Esophagus squamous epithelium (tissue), 4 donors: ENCODE data around the gene CDK13.
"Not testable (repeated sequence)": the region's sequence is repeated elsewhere in the genome, so short reads cannot be mapped to it uniquely, and the experiment has no call there.

Source experiments
- POLR2A ChIP-seq, 4 donors: fragments of 450-650 bp; IDR thresholded peaks; one replicate each; pipeline ENCODE4 v1.6.1; 2017; ENCODE audit warnings: antibody characterized with exemption in 4 of 4, mild to moderate bottlenecking in 4 of 4, moderate library complexity in 3 of 4
- TF ChIP-seq, protein P1 (sequence below), 6 experiments: fragments of 450-650 bp in 4 of 6; fragments of 200-600 bp in 2 of 6; sonication (generic) in 2 of 6; IDR thresholded peaks; one replicate each; pipeline ENCODE4 v1.5.1; 2016 to 2019; ENCODE audit warnings: antibody characterized with exemption in 6 of 6, mild to moderate bottlenecking in 4 of 6, moderate library complexity in 4 of 6

DNA sequence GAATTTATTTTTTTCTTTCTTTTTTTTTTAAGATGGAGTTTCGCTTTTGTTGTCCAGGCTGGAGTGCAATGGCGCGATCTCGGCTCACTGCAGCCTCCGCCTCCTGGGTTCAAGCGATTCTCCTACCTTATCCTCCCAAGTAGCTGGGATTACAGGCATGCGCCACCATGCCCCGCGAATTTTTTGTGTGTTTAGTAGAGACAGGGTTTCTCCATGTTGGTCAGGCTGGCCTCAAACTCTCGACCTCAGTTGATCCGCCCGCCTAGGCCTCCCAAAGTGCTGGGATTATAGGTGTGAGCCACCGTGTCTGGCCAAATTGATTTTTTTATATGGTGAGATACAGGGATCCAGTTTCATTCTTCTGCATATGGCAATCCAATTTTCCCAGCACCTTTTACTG is 189.8 kb downstream of the CDK13 start:
- TF ChIP-seq, protein P1, sequence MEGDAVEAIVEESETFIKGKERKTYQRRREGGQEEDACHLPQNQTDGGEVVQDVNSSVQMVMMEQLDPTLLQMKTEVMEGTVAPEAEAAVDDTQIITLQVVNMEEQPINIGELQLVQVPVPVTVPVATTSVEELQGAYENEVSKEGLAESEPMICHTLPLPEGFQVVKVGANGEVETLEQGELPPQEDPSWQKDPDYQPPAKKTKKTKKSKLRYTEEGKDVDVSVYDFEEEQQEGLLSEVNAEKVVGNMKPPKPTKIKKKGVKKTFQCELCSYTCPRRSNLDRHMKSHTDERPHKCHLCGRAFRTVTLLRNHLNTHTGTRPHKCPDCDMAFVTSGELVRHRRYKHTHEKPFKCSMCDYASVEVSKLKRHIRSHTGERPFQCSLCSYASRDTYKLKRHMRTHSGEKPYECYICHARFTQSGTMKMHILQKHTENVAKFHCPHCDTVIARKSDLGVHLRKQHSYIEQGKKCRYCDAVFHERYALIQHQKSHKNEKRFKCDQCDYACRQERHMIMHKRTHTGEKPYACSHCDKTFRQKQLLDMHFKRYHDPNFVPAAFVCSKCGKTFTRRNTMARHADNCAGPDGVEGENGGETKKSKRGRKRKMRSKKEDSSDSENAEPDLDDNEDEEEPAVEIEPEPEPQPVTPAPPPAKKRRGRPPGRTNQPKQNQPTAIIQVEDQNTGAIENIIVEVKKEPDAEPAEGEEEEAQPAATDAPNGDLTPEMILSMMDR (IDR thresholded peaks at IDR 0.05): not testable (repeated sequence)
- not testable (repeated sequence) for TF ChIP-seq POLR2A (IDR thresholded peaks at IDR 0.05)
